Stomach smooth muscle (tissue), 2 donors: ENCODE results near the gene MED27.
A peak's percentile ranks its signal among the peaks of the same experiment; 100 is the strongest.

Experiments used
- H3K27ac ChIP-seq: one replicate; pipeline ENCODE4 v1.7.0; 2013; ENCODE audit warnings: mild to moderate bottlenecking, low read length, inconsistent platforms
- H3K27me3 ChIP-seq, 2 donors: one replicate each; pipeline ENCODE4 v1.7.0; 2013; ENCODE audit warnings: low read length in 2 of 2; ENCODE audit not compliant: insufficient read depth in 2 of 2, control insufficient read depth in 1 of 2
- H3K36me3 ChIP-seq, 2 donors: one replicate each; pipeline ENCODE4 v1.7.0; 2013; ENCODE audit warnings: low read length in 2 of 2; ENCODE audit not compliant: control insufficient read depth in 2 of 2, insufficient read depth in 2 of 2
- H3K4me1 ChIP-seq: one replicate; pipeline ENCODE4 v1.7.0; 2013; ENCODE audit warnings: low read length; ENCODE audit not compliant: control insufficient read depth, insufficient read depth
- H3K4me3 ChIP-seq, 2 donors: one replicate each; pipeline ENCODE4 v1.7.0; 2013; ENCODE audit warnings: low read length in 2 of 2
- H3K9ac ChIP-seq, 2 donors: one replicate each; pipeline ENCODE4 v1.7.0; 2013; ENCODE audit warnings: low read length in 2 of 2, mild to moderate bottlenecking in 1 of 2
- H3K9me3 ChIP-seq, 2 donors: one replicate each; pipeline ENCODE4 v1.7.0; 2013; ENCODE audit warnings: low read length in 2 of 2; ENCODE audit not compliant: control insufficient read depth in 2 of 2
- donor health status: healthy.
- donor health status: Pancreatic carcinoma.

Gene MED27

DNA sequence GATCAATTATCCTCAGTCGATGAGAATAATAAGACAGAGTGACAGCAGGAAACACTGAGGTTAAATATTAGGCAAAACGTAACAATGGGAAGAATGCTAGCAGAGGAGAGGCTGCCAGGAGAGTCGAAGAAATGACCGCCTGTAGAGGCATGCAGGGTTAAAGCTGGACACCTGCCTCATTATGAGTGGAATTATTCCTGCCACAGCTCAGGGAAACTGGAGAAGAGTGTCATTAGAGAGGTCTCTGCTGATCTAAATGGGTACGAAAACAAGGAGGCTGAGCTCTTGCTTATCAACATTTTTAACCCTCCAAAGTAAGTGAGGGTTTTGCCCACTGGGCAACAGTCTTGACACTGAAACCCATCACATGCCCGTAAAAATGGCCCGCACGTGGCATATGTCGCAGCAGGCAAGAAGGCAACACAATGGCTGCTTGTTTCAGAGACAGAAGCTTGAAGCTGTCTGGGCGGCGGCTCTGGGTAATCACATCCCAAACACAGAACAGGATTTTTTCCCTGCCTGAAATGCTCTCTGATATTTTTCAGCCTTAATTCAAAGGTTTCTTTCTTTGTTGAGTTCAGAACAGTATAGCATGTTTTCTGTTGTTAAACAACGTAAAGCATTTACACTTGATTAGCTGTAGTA, 118.7 kb downstream of the MED27 start:
- H3K9ac ChIP-seq = no peak overlapping the region
- H3K9me3 ChIP-seq = no peaks in the 10 kb centered on the region
- H3K36me3 ChIP-seq = no peaks in the 10 kb centered on the region
- H3K4me1 ChIP-seq = peaks cover 2% of the 10 kb centered on the region
- H3K4me3 ChIP-seq = no peak overlapping the region
- H3K27me3 ChIP-seq = no peaks in the 10 kb centered on the region
- no peak overlapping the region for H3K27ac ChIP-seq

DNA sequence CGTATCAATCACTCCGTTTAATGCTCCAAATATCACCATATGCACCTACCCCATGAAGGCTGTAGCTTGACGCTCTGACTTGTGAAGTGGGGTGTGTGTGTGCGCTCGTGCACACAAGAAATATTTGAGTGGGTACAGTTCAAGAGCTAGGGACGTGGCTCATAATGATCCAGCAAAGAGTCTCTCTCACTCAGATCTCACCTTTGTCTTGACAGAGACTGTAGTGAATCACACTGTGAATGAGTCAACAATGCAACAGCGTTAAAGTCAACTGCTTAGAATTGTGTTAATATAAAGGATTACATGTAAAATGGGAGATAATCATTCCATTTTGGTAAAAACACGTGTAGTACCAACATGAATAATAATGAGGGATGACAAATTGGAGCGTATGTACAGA, 119.4 kb downstream of the MED27 start:
- no peaks in the 10 kb centered on the region for H3K27me3 ChIP-seq
- no peaks in the 10 kb centered on the region for H3K36me3 ChIP-seq
- H3K9ac ChIP-seq = no peak overlapping the region
- no peak overlapping the region for H3K4me3 ChIP-seq
- no peaks in the 10 kb centered on the region for H3K9me3 ChIP-seq
- no peaks in the 10 kb centered on the region for H3K4me1 ChIP-seq
- no peak overlapping the region for H3K27ac ChIP-seq

DNA sequence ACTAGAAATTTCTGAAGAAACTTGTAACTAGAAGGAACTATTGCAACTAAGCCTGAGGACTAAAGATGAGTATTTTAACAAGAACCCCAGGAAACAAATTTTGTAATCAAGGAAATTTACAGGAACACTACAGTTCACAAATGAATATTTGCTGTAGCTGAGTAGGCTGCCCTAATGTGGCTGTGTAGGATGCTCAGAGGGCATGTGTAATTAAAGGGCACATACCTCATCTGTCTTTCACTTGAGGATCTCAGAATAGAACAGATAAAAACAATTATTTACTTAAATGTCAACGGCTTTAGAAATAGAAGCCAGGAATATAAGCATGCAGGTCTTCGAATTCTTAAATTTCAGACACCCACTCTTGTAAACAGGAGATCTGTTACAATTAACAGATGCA, 119.8 kb downstream of the MED27 start:
- no peaks in the 10 kb centered on the region for H3K9me3 ChIP-seq
- H3K27me3 ChIP-seq = no peaks in the 10 kb centered on the region
- H3K4me3 ChIP-seq = no peak overlapping the region
- no peaks in the 10 kb centered on the region for H3K4me1 ChIP-seq
- no peak overlapping the region for H3K9ac ChIP-seq
- no peaks in the 10 kb centered on the region for H3K36me3 ChIP-seq
- no peak overlapping the region for H3K27ac ChIP-seq

DNA sequence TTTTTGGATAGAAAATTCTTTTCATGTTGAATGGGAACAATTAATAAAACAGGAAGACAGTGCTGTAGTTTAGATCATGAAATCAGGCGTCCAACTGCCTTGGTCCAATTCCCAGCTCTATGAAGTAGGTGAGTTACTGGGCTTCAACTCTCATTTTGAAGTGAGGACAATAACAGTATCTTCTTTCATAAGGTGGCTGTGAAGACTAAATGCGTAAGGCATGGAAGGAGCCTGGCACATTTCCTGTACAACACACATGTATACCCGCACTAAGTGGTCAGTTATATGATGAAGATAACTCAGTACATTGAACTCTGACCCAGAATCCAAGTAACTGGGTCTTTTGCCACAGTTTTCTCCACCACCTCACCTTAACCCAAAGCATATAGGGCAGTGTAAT, 120.6 kb downstream of the MED27 start:
- no peaks in the 10 kb centered on the region for H3K27me3 ChIP-seq
- H3K27ac ChIP-seq = no peak overlapping the region
- H3K4me3 ChIP-seq = no peak overlapping the region
- H3K4me1 ChIP-seq = no peaks in the 10 kb centered on the region
- H3K9me3 ChIP-seq = no peaks in the 10 kb centered on the region
- H3K9ac ChIP-seq = no peak overlapping the region
- H3K36me3 ChIP-seq = no peaks in the 10 kb centered on the region

DNA sequence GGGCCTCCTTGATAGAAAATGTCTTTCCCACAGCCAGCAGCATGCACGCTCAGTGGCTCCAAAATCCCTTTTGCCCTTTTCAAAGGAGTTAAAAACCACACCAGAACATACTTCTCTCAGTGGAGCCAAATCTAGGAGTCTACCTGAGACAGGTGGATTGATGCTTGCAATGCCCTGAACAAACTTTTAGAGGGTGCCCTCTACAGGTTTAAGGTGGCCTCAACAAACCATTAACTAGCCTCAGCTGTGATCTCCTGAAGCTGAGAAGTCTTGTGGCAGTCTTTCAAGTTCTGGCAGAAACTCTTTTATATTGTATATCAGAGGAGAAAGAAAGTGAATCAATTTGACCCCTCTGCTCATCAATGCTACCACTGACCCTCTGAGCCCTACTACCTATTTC, 125.4 kb downstream of the MED27 start:
- H3K4me3 ChIP-seq = no peak overlapping the region
- no peaks in the 10 kb centered on the region for H3K4me1 ChIP-seq
- H3K9ac ChIP-seq = no peak overlapping the region
- H3K36me3 ChIP-seq = peaks cover 0 to 3% of the 10 kb centered on the region in 2 donors
- H3K27me3 ChIP-seq = no peaks in the 10 kb centered on the region
- H3K9me3 ChIP-seq = no peaks in the 10 kb centered on the region
- H3K27ac ChIP-seq = no peak overlapping the region

DNA sequence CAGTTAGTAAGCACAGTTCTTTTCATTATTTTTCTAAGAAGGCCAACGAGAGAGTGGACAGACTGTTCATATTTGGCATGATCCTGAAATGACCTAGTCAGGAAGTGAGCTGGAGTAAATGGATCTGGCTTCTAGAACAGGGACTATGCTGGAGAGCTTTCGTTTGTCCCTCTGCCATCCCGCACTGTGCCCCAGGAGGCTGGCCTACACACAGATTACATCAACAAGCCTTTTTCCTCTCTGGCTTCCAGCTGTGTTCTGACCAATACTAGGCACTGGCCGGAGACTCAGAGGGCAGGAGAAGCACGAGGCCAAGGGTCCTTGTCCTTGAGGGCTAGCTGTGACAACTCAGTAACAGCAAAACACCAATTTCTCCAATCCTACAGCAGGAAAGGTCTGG, 127.8 kb downstream of the MED27 start:
- Histone ChIP-seq H3K36me3 (peaks cover 0 to 3% of the 10 kb centered on the region in 2 donors), H3K27ac (peak overlapping the region; percentile 6), H3K9ac (no peak overlapping the region), H3K4me3 (no peak overlapping the region), H3K27me3 (no peaks in the 10 kb centered on the region), H3K9me3 (no peaks in the 10 kb centered on the region), H3K4me1 (no peaks in the 10 kb centered on the region)

DNA sequence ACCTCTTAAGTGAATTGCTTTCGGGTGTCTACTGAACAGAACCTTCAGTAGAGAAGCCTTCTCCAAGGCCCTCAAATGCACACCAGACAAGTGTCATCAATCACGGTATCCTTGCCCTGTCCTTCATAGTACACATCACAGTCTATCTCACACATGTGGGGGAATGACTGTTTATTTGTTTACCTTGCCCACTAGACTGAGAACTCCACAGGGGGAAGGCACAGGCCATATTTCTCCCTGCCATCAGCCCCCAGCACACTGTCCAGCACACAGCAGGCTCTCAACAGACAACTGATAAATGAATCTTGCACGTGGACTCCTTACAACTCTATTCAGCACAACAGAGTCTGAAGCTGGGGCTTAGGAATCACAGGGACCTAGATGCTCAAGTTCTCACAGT, 128.5 kb downstream of the MED27 start:
- Histone ChIP-seq H3K9me3 (no peaks in the 10 kb centered on the region), H3K4me3 (no peak overlapping the region), H3K4me1 (no peaks in the 10 kb centered on the region), H3K27me3 (no peaks in the 10 kb centered on the region), H3K9ac (no peak overlapping the region), H3K27ac (no peak overlapping the region), H3K36me3 (peaks cover 0 to 3% of the 10 kb centered on the region in 2 donors)

DNA sequence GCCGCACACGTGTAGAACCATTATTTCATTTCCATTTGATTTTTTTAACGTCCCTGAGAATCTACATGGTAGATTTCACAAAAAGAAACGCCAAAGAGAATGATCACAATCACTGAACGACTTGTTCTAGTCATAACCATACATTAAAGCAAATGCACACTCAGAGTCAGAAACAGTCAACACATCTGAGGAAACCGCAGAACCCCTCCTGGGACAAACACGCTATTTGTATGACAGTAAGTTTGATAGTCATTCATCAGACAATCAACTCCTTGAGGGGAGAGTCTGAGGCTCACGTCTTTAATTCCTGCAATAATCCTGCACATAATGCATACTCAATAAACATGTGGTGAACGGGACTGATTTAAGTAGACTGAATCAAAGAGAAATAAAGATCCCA, 129.2 kb downstream of the MED27 start:
- Histone ChIP-seq H3K27ac (no peak overlapping the region), H3K4me3 (no peak overlapping the region), H3K9me3 (no peaks in the 10 kb centered on the region), H3K4me1 (no peaks in the 10 kb centered on the region), H3K36me3 (peaks cover 0 to 3% of the 10 kb centered on the region in 2 donors), H3K9ac (no peak overlapping the region), H3K27me3 (no peaks in the 10 kb centered on the region)

DNA sequence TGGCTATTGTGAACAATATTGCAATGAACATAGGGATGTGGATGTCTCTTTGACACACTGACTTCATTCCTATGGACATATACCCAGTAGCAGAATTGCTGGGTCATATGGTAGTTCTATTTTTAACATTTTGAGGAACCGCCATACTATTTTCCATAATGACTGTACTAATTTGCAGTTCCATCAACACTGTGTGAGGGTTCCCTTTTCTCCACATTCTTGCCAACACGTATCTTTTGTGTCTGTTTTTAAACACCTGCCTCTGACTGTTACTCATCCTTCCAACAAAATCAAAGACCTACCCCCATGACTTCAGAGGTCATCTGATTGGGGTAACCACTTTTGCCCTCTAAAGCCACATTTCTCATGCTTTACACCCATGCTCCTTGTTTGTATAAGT, 133.5 kb downstream of the MED27 start:
- H3K4me1 ChIP-seq = no peaks in the 10 kb centered on the region

DNA sequence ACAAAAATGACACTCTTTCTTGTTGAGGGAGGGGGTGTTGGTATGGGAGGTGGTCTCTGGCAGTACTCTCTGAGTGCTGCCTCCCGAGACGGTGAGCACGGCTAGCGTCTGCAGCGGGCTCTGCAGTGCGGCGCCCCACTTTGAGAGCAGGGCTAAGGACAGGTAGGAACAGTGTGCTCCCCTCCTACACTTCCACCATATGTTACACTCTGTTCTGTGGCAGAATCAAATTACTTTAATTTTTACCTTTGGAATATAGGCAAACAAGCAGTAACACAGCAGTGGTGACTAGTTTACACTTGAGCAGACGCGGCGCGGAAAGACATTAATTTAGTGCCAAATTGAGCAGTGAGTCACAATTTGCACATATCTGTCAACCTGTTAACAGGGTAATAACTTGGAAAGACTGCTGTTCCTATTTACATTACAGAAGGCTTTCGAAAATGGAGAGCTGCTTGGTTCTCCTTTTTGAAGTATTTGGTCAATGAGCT, 136.3 kb downstream of the MED27 start:
- Histone ChIP-seq H3K4me1 (no peaks in the 10 kb centered on the region), H3K36me3 (peaks cover 0 to 2% of the 10 kb centered on the region in 2 donors), H3K4me3 (no peak overlapping the region), H3K9ac (no peak overlapping the region), H3K27me3 (no peaks in the 10 kb centered on the region), H3K9me3 (no peaks in the 10 kb centered on the region), H3K27ac (no peak overlapping the region)

More for the DNA sequence above, 133.5 kb downstream of the MED27 start:
- no peak overlapping the region for H3K27ac ChIP-seq
- H3K9ac ChIP-seq = no peak overlapping the region
- no peak overlapping the region for H3K4me3 ChIP-seq
- no peaks in the 10 kb centered on the region for H3K27me3 ChIP-seq
- H3K9me3 ChIP-seq = no peaks in the 10 kb centered on the region
- peaks cover 0 to 3% of the 10 kb centered on the region in 2 donors for H3K36me3 ChIP-seq

DNA sequence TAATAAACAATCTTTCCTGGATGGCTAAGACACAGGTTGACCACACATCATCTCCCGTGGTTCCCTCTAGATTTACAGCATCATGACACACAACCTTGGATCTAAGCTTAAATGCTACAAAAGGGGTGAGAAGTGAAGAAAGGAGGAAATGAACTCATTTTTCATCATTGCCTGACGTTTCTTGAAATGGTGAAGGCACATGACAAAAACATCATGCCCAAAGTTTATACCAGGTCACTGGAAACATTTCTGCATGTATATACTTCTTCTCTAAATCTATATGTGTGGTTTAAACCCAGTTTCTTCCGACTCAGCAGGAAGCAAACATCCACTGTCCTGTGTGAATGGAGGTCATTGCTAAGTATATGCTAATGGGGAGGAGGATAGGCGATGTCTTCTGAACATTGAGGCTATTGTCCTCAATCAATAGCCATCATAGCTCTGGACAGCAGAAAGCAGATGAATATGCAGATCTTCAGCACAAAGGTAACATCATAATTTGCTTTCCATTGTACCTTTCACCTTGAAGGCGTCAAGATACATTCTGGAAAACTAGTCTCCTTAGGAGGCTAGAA, 137.4 kb downstream of the MED27 start:
- Histone ChIP-seq H3K9me3 (no peaks in the 10 kb centered on the region), H3K9ac (no peak overlapping the region), H3K4me3 (no peak overlapping the region), H3K27ac (no peak overlapping the region), H3K4me1 (no peaks in the 10 kb centered on the region), H3K27me3 (no peaks in the 10 kb centered on the region), H3K36me3 (peaks cover 4% of the 10 kb centered on the region in 2 donors)
